ENCODE results near the gene CLDN16.

CLDN16 gene

GRCh38 chr3:190381441-190381840, 6.5 kb upstream of the CLDN16 start:
- H3K4me1 ChIP-seq (ENCODE audit: control insufficient read depth, low read depth, low read length), result no peaks in the 10 kb centered on the region
- no peak overlapping the region for H3K9ac ChIP-seq (ENCODE audit: low read length)
- no peaks in the 10 kb centered on the region for H3K36me3 ChIP-seq (ENCODE audit: control insufficient read depth, low read depth, low read length)
- no peak overlapping the region for H3K4me3 ChIP-seq (ENCODE audit: low read length)
- no peak overlapping the region for H3K27ac ChIP-seq (ENCODE audit: low read length)
- H3K27me3 ChIP-seq (ENCODE audit: control insufficient read depth, insufficient read depth, low read length), result no peaks in the 10 kb centered on the region
- no peaks in the 10 kb centered on the region for H3K9me3 ChIP-seq (ENCODE audit: control insufficient read depth, low read depth, low read length)

GRCh38 chr3:190382082-190382481, 5.9 kb upstream of the CLDN16 start:
- Histone ChIP-seq H3K4me3 (ENCODE audit: low read length) (no peak overlapping the region), H3K27ac (ENCODE audit: low read length) (no peak overlapping the region), H3K36me3 (ENCODE audit: control insufficient read depth, low read depth, low read length) (no peaks in the 10 kb centered on the region), H3K9ac (ENCODE audit: low read length) (no peak overlapping the region), H3K4me1 (ENCODE audit: control insufficient read depth, low read depth, low read length) (no peaks in the 10 kb centered on the region), H3K9me3 (ENCODE audit: control insufficient read depth, low read depth, low read length) (no peaks in the 10 kb centered on the region), H3K27me3 (ENCODE audit: control insufficient read depth, insufficient read depth, low read length) (no peaks in the 10 kb centered on the region)

- no peak overlapping the region for H3K9ac ChIP-seq (ENCODE audit: low read length)
- H3K27me3 ChIP-seq (ENCODE audit: control insufficient read depth, insufficient read depth, low read length), result no peaks in the 10 kb centered on the region
- no peaks in the 10 kb centered on the region for H3K4me1 ChIP-seq (ENCODE audit: control insufficient read depth, low read depth, low read length)
- no peak overlapping the region for H3K27ac ChIP-seq (ENCODE audit: low read length)
- H3K9me3 ChIP-seq (ENCODE audit: control insufficient read depth, low read depth, low read length), result no peaks in the 10 kb centered on the region
- H3K36me3 ChIP-seq (ENCODE audit: control insufficient read depth, low read depth, low read length), result no peaks in the 10 kb centered on the region
- H3K4me3 ChIP-seq (ENCODE audit: low read length), result no peak overlapping the region
These were observed 3.6 kb upstream of the CLDN16 start for GRCh38 chr3:190384309-190384756.

DNA sequence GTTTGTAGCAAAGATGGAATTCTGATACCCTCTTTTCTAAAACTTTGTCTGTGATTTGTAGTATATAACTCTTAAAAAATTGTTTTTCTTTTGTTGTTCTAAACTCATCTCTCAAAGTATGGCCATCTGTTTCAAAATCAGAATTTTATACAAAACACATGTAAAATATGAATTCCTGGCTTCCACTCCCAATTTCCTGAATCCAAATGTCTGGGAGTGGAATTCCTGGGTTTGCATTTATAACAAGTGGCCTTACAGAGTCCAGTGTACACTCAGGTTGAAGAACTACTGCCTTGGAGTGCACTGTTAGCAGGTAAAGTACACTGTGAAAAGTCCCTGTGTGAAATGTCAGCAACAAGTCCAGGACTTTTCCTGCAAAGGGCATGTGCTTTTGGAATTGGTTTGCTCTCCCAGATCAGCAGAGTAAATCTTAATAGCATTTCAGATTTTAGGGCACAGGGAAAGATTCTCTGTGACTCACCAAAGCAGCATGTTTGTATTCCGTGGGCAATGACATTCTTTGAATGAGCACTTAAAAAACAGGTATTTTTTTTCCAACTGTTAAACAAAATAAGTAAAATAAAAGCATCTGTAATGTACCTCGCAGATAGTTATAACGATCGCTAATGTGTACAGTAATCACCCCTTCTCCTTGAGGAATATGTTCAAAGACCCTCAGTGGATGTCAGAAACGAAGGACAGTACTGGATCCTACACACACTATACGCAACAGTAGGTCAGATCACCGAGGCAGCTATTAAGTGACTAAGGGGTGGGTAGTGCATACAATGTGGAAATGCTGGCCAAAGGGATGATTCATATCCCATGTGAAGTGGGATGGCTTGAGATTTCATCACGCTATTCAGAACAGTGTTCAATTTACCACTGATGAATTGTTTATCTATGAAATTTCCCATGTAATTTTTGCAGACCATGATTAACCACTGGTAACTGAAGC, 2.0 kb upstream of the CLDN16 start:
- Histone ChIP-seq H3K9me3 (ENCODE audit: control insufficient read depth, low read depth, low read length) (no peaks in the 10 kb centered on the region), H3K4me1 (ENCODE audit: control insufficient read depth, low read depth, low read length) (no peaks in the 10 kb centered on the region)

GRCh38 chr3:190388703-190389102, 740 bp downstream of the CLDN16 start:
- Histone ChIP-seq H3K4me3 (ENCODE audit: low read length) (no peak overlapping the region), H3K27me3 (ENCODE audit: control insufficient read depth, insufficient read depth, low read length) (no peaks in the 10 kb centered on the region)

More for the DNA sequence above, 2.0 kb upstream of the CLDN16 start:
- Histone ChIP-seq H3K27ac (ENCODE audit: low read length) (no peak overlapping the region), H3K4me3 (ENCODE audit: low read length) (no peak overlapping the region), H3K9ac (ENCODE audit: low read length) (no peak overlapping the region), H3K36me3 (ENCODE audit: control insufficient read depth, low read depth, low read length) (no peaks in the 10 kb centered on the region), H3K27me3 (ENCODE audit: control insufficient read depth, insufficient read depth, low read length) (no peaks in the 10 kb centered on the region)

GRCh38 chr3:190396001-190396400, 8.0 kb downstream of the CLDN16 start:
- H3K4me1 ChIP-seq (ENCODE audit: control insufficient read depth, low read depth, low read length), result no peaks in the 10 kb centered on the region
- no peaks in the 10 kb centered on the region for H3K9me3 ChIP-seq (ENCODE audit: control insufficient read depth, low read depth, low read length)
- H3K36me3 ChIP-seq (ENCODE audit: control insufficient read depth, low read depth, low read length), result no peaks in the 10 kb centered on the region
- no peak overlapping the region for H3K4me3 ChIP-seq (ENCODE audit: low read length)
- H3K27ac ChIP-seq (ENCODE audit: low read length), result no peak overlapping the region
- no peak overlapping the region for H3K9ac ChIP-seq (ENCODE audit: low read length)
- no peaks in the 10 kb centered on the region for H3K27me3 ChIP-seq (ENCODE audit: control insufficient read depth, insufficient read depth, low read length)

More at GRCh38 chr3:190388703-190389102, 740 bp downstream of the CLDN16 start:
- Histone ChIP-seq H3K36me3 (ENCODE audit: control insufficient read depth, low read depth, low read length) (no peaks in the 10 kb centered on the region), H3K9ac (ENCODE audit: low read length) (no peak overlapping the region), H3K27ac (ENCODE audit: low read length) (no peak overlapping the region), H3K4me1 (ENCODE audit: control insufficient read depth, low read depth, low read length) (no peaks in the 10 kb centered on the region), H3K9me3 (ENCODE audit: control insufficient read depth, low read depth, low read length) (no peaks in the 10 kb centered on the region)

GRCh38 chr3:190397889-190398288, 9.9 kb downstream of the CLDN16 start:
- Histone ChIP-seq H3K9ac (ENCODE audit: low read length) (no peak overlapping the region), H3K9me3 (ENCODE audit: control insufficient read depth, low read depth, low read length) (no peaks in the 10 kb centered on the region), H3K36me3 (ENCODE audit: control insufficient read depth, low read depth, low read length) (no peaks in the 10 kb centered on the region), H3K27me3 (ENCODE audit: control insufficient read depth, insufficient read depth, low read length) (no peaks in the 10 kb centered on the region), H3K4me3 (ENCODE audit: low read length) (no peak overlapping the region), H3K27ac (ENCODE audit: low read length) (no peak overlapping the region), H3K4me1 (ENCODE audit: control insufficient read depth, low read depth, low read length) (no peaks in the 10 kb centered on the region)

- Histone ChIP-seq H3K9ac (ENCODE audit: low read length) (no peak overlapping the region), H3K36me3 (ENCODE audit: control insufficient read depth, low read depth, low read length) (no peaks in the 10 kb centered on the region), H3K27me3 (ENCODE audit: control insufficient read depth, insufficient read depth, low read length) (no peaks in the 10 kb centered on the region), H3K9me3 (ENCODE audit: control insufficient read depth, low read depth, low read length) (no peaks in the 10 kb centered on the region), H3K4me3 (ENCODE audit: low read length) (no peak overlapping the region), H3K4me1 (ENCODE audit: control insufficient read depth, low read depth, low read length) (no peaks in the 10 kb centered on the region), H3K27ac (ENCODE audit: low read length) (no peak overlapping the region)
These were observed 11.7 kb downstream of the CLDN16 start for GRCh38 chr3:190399677-190400076.

DNA sequence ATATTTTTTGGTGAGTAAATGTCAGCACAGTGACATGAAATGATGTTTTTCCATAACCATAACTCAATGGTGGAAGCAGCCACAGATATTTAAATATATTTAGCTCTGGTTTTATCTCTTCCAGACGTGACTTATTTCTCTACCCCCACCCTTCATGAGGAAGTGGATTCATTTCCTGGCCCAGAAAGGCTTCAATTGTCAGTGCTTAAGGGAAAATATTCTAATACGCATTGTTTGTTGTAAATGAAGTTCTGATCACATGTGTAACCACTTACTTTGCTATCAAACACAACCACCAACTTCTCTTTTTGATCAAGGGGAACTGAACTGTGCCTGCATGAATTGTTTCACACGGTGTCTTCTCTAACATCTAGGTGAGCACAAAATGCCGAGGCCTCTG, 14.0 kb downstream of the CLDN16 start:
- Histone ChIP-seq H3K27ac (ENCODE audit: low read length) (no peak overlapping the region), H3K4me3 (ENCODE audit: low read length) (no peak overlapping the region), H3K36me3 (ENCODE audit: control insufficient read depth, low read depth, low read length) (no peaks in the 10 kb centered on the region), H3K27me3 (ENCODE audit: control insufficient read depth, insufficient read depth, low read length) (no peaks in the 10 kb centered on the region), H3K9me3 (ENCODE audit: control insufficient read depth, low read depth, low read length) (no peaks in the 10 kb centered on the region), H3K9ac (ENCODE audit: low read length) (no peak overlapping the region), H3K4me1 (ENCODE audit: control insufficient read depth, low read depth, low read length) (no peaks in the 10 kb centered on the region)

- Histone ChIP-seq H3K4me1 (ENCODE audit: control insufficient read depth, low read depth, low read length) (no peaks in the 10 kb centered on the region), H3K9ac (ENCODE audit: low read length) (no peak overlapping the region), H3K27me3 (ENCODE audit: control insufficient read depth, insufficient read depth, low read length) (no peaks in the 10 kb centered on the region), H3K4me3 (ENCODE audit: low read length) (no peak overlapping the region), H3K9me3 (ENCODE audit: control insufficient read depth, low read depth, low read length) (no peaks in the 10 kb centered on the region), H3K27ac (ENCODE audit: low read length) (no peak overlapping the region), H3K36me3 (ENCODE audit: control insufficient read depth, low read depth, low read length) (no peaks in the 10 kb centered on the region)
These were observed 16.8 kb downstream of the CLDN16 start for GRCh38 chr3:190404715-190405114.

- Histone ChIP-seq H3K27ac (ENCODE audit: low read length) (no peak overlapping the region), H3K4me3 (ENCODE audit: low read length) (no peak overlapping the region), H3K4me1 (ENCODE audit: control insufficient read depth, low read depth, low read length) (no peaks in the 10 kb centered on the region), H3K27me3 (ENCODE audit: control insufficient read depth, insufficient read depth, low read length) (no peaks in the 10 kb centered on the region), H3K36me3 (ENCODE audit: control insufficient read depth, low read depth, low read length) (no peaks in the 10 kb centered on the region), H3K9me3 (ENCODE audit: control insufficient read depth, low read depth, low read length) (peaks cover 5% of the 10 kb centered on the region), H3K9ac (ENCODE audit: low read length) (no peak overlapping the region)
These were observed 26.3 kb downstream of the CLDN16 start for GRCh38 chr3:190414297-190414696.

DNA sequence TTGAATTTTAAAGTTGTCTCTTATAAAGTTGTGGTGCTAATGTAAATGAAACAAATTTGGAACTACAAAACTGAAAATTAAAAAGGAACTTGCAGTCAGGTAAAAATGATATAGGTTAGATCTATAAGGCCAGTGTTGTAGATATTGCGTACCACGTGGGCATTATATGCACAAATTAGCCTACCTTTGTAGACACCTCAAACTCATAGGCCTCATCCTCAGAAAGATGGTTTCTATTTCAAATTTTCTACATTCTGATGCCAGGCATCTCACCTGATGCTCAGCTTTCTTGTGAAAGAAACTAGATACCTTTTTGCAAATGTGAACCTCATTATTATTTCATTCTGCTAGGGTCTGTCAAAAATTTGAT, 36.1 kb downstream of the CLDN16 start:
- Histone ChIP-seq H3K36me3 (ENCODE audit: control insufficient read depth, low read depth, low read length) (no peaks in the 10 kb centered on the region), H3K9me3 (ENCODE audit: control insufficient read depth, low read depth, low read length) (no peaks in the 10 kb centered on the region), H3K4me3 (ENCODE audit: low read length) (no peak overlapping the region), H3K4me1 (ENCODE audit: control insufficient read depth, low read depth, low read length) (no peaks in the 10 kb centered on the region), H3K9ac (ENCODE audit: low read length) (no peak overlapping the region), H3K27ac (ENCODE audit: low read length) (no peak overlapping the region), H3K27me3 (ENCODE audit: control insufficient read depth, insufficient read depth, low read length) (no peaks in the 10 kb centered on the region)
